Pancreas (tissue), 10 donors: ENCODE results near the gene SPAG9. TPM values are rescaled to one million over a fixed set of nuclear protein-coding genes. Genes with fewer than 3 reads are reported as not detected.

Experiments used
- ATAC-seq, 4 donors: fragments of 200-7000 bp; cut with Tn5 transposase; one replicate each; pipeline versions ENCODE4 v1.8.0 to v1.9.1; 2020; ENCODE audit warnings: mild to moderate bottlenecking in 4 of 4, moderate library complexity in 4 of 4
- DNase-seq, 6 donors: peaks; one replicate each; pipeline ENCODE4 v3.0.0-alpha.2; 2020
- FAIRE-seq: peaks from 2 replicates; lab custom pipeline; 2012; peaks lifted over from hg19 to GRCh38; lab: Jason Lieb, UNC
- H3K27ac ChIP-seq, 4 donors: fragments of 200-600 bp; sonication (generic); 1 replicate in 3 of 4; 2 replicates in 1 of 4; pipeline versions ENCODE4 v1.5.0 to v1.8.0; 2020
- H3K27me3 ChIP-seq, 4 donors: fragments of 200-600 bp; one replicate each; pipeline ENCODE4 v1.8.0; 2021
- H3K36me3 ChIP-seq, 3 donors: fragments of 200-600 bp; sonication (generic) in 1 of 3; one replicate each; pipeline versions ENCODE4 v1.5.0 to v1.8.0; 2020 to 2021
- H3K4me1 ChIP-seq, 3 donors: fragments of 200-600 bp; one replicate each; pipeline ENCODE4 v1.8.0; 2021
- H3K4me3 ChIP-seq, 4 donors: fragments of 200-600 bp; sonication (generic) in 2 of 4; one replicate each; pipeline versions ENCODE4 v1.5.0 to v1.8.0; 2020 to 2021
- H3K9me3 ChIP-seq, 4 donors: fragments of 200-600 bp; one replicate each; pipeline ENCODE4 v1.8.0; 2021
- CTCF ChIP-seq, 4 donors: fragments of 200-600 bp; sonication (generic) in 3 of 4; IDR thresholded peaks; one replicate each; pipeline versions ENCODE4 v1.5.0 to v1.8.0; 2021; ENCODE audit warnings: antibody characterized with exemption in 4 of 4
- WGBS, 2 donors: extraction: QIAGEN DNeasy Blood & Tissue Kit; methylation state at CpG; one replicate each; pipeline ENCODE4 v1.1.7; 2013; 5-methylcytosine and 5-hydroxymethylcytosine counted together
- intact Hi-C, 3 donors: fragments of 100-400 bp; cut with DNase I; formaldehyde crosslinking; loops; one replicate each; pipeline versions ENCODE4 v1.11.1 to v1.14.2; 2022
- polyA plus RNA-seq, 2 donors: library from polyadenylated mRNA; stranded (reverse); fragments of 200-250 nt; gene quantifications; one replicate each; pipeline ENCODE4 v1.2.3, GENCODE V29; 2013
- total RNA-seq, 6 donors: library from RNA; stranded (reverse); fragmentation: NEBNext Ultra II Directional in 4 of 6; extraction: Animal tissue kit (Norgen Biotek cat#: 25700) in 4 of 6; gene quantifications; one replicate each; pipeline versions ENCODE4 v1.2.1 to v1.2.4, GENCODE V29; 2021 to 2023
- donor health status: healthy with polysubstance abuse.
- donor health status: DM: no; HTN: no; CAD: no; lungs with moderate emphysema.
- donor health status: DM: no; HTN: no; CAD: no.
- donor health status: control.
- donor health status: control.
- donor health status: Bipolar disorder and iron deficiency.
- donor health status: DM: yes; HTN: yes; CAD: no.
- donor health status: DM: no; HTN: no; CAD: no.
- donor health status: DM: no; HTN: no; CAD: no.
- donor health status: DM: yes; HTN: yes; CAD: no.

The SPAG9 gene
- total and polyA plus RNA-seq, 8 donors, result 18.7 to 56.1 (median 39.7) TPM

GRCh38 chr17:50953831-50954601 is 166.7 kb downstream of the SPAG9 start:
- FAIRE-seq (no peak), ATAC-seq (peak in 2 of 4 donors; percentile 4 to 6), DNase-seq (peak in 3 of 6 donors; percentile 57 to 75 (median 58))
- intact Hi-C loops, result loop anchor here (5.0 to 10.0 kb wide), 3 partner anchors 107 to 169 kb away; no protein-coding TSS in a partner anchor
- H3K4me3 ChIP-seq, result no peak overlapping the region
- 64 to 65% methylated on average over 17 of the region's 17 CpGs for WGBS, 2 donors
- no peak for TF ChIP-seq CTCF (IDR thresholded peaks at IDR 0.05)
- H3K27me3 ChIP-seq, result no peaks in the 10 kb centered on the region
- H3K9me3 ChIP-seq, result no peaks in the 10 kb centered on the region
- peak overlapping the region in 1 of 4 donors; percentile 61 for H3K27ac ChIP-seq
- peaks cover 24 to 36% (median 25%) of the 10 kb centered on the region in 3 donors for H3K4me1 ChIP-seq
- no peaks in the 10 kb centered on the region for H3K36me3 ChIP-seq

GRCh38 chr17:50953518-50953830 is 167.2 kb downstream of the SPAG9 start:
- ATAC-seq (no peak), DNase-seq (no peak), FAIRE-seq (no peak)
- no peak for TF ChIP-seq CTCF (IDR thresholded peaks at IDR 0.05)
- intact Hi-C loops, result loop anchor here (5.0 to 10.0 kb wide), 3 partner anchors 106 to 169 kb away; no protein-coding TSS in a partner anchor
- H3K36me3 ChIP-seq, result no peaks in the 10 kb centered on the region
- H3K27ac ChIP-seq, result no peak overlapping the region
- H3K9me3 ChIP-seq, result no peaks in the 10 kb centered on the region
- WGBS, 2 donors, result 85 to 91% methylated on average over 5 of the region's 5 CpGs
- no peak overlapping the region for H3K4me3 ChIP-seq
- H3K4me1 ChIP-seq, result peaks cover 28 to 42% (median 31%) of the 10 kb centered on the region in 3 donors
- no peaks in the 10 kb centered on the region for H3K27me3 ChIP-seq

GRCh38 chr17:50952889-50953288 is 167.8 kb downstream of the SPAG9 start:
- Histone ChIP-seq H3K4me3 (no peak overlapping the region), H3K9me3 (no peaks in the 10 kb centered on the region), H3K36me3 (no peaks in the 10 kb centered on the region), H3K27ac (no peak overlapping the region), H3K4me1 (peaks cover 33 to 46% (median 35%) of the 10 kb centered on the region in 3 donors), H3K27me3 (no peaks in the 10 kb centered on the region)
- WGBS, 2 donors, result 87 to 98% methylated on average over 6 of the region's 6 CpGs
- no peak for FAIRE-seq
- ATAC-seq, result no peak
- DNase-seq, result peak in 1 of 6 donors; percentile 42
- intact Hi-C loops, result loop anchor here (5.0 to 10.0 kb wide), 3 partner anchors 106 to 168 kb away; no protein-coding TSS in a partner anchor
- no peak for TF ChIP-seq CTCF (IDR thresholded peaks at IDR 0.05)

- intact Hi-C loops, result loop anchor here (5.0 to 10.0 kb wide), 3 partner anchors 105 to 167 kb away; no protein-coding TSS in a partner anchor
- FAIRE-seq, result no peak
Measured at GRCh38 chr17:50952013-50952412, 168.7 kb downstream of the SPAG9 start.

More at GRCh38 chr17:50952013-50952412, 168.7 kb downstream of the SPAG9 start:
- Histone ChIP-seq H3K27ac (no peak overlapping the region), H3K4me1 (peaks cover 36 to 48% (median 37%) of the 10 kb centered on the region in 3 donors), H3K36me3 (no peaks in the 10 kb centered on the region), H3K27me3 (no peaks in the 10 kb centered on the region), H3K9me3 (no peaks in the 10 kb centered on the region), H3K4me3 (no peak overlapping the region)
- TF ChIP-seq CTCF (IDR thresholded peaks at IDR 0.05), result no peak
- WGBS, 2 donors, result 26 to 35% methylated on average over 5 of the region's 5 CpGs
- DNase-seq (peak in 4 of 6 donors; percentile 61 to 81 (median 70)), ATAC-seq (no peak)
